ENCODE data around the gene FOLR2.

The FOLR2 gene

DNA sequence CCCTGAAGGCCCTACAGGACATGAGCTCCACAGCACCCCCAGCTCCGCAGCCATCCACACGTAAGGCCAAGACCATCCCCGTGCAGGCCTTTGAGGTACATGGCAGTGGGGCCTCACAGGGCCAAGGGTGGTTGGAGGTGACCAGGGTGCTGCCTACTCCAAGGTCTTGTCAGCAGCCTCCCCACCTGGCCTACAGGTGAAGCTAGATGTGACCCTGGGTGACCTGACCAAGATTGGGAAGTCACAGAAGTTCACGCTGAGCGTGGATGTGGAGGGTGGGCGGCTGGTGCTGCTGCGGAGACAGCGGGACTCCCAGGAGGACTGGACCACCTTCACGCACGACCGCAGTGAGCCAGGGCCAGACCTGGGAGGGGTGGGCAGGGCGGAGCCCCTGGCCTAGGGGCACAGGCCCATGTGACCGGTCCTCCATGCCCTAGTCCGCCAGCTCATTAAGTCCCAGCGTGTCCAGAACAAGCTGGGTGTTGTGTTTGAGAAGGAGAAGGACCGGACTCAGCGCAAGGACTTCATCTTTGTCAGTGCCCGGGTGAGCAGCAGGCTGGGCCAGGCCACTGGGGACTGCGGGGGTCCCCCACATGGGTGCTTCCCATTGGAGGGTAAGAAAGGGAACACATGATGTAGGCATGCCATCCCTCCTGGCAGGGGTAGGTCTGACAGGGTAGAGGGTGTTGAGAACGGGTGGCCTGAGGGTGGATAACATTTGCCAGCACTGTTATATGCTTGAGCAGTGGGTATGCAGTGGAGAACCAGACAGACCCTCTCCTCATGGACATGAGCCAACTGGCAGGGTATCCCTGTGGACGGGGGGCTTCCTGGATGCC, 13.6 kb downstream of the FOLR2 start:
- DNase-seq (ENCODE audit: low read depth), result no peak

DNA sequence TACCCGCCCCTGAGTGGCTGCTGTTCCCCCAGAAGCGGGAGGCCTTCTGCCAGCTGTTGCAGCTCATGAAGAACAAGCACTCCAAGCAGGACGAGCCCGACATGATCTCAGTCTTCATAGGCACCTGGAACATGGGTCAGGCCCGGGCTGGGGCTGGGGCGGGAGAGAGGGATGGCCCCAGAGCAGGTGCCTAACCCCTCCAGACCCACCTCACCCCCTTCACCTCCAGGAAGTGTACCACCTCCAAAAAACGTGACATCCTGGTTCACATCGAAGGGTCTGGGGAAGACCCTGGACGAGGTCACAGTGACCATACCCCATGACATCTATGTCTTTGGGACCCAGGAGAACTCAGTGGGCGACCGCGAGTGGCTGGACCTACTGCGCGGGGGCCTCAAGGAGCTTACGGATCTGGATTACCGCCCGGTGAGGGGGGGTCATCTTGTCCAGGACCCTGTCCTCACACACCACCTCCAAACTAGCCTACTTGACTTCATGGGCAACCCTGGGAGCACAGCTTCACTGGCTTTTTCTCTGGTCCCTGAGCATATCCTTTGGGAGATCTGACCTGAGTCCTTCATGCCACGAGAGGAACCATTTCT, 14.3 kb downstream of the FOLR2 start:
- DNase-seq (ENCODE audit: low read depth), result no peak

DNA sequence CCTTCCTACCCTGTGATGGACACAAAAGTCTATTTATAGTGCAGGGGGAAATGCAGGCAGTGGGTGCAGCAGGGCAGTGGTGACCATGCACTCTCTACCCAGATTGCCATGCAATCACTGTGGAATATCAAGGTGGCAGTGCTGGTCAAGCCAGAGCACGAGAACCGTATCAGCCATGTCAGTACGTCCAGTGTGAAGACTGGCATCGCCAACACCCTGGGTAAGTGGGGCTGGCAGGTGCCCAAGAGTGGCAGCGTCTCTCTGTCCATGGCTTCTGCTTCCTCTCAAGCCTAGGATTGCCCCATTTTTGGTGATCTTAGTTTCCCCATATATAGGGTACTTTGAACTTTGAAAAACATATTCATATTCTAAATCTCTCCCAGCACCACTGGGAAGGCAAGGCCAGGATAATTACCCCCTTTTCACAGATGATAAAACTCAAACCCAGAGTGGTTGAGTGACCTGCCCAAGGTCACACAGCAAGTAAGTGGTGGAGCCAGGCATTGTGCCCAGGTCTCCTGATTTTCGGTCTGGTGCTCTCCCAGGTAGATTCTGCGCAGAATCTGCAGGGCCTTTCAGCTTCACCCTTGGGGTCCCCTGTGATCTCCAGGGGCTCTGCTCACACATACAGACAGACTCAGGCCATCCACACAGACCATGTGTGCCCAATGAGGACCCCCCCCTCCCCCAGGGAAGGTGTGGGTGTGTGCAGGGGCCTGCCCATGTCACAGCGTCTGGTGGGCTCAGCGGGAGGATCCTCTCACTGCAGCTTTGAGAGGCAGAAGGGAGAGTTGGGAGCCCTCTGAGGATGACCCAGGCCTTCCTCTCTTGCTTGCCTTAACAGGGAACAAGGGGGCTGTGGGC, 15.0 kb downstream of the FOLR2 start:
- DNase-seq (ENCODE audit: low read depth), result no peak

DNA sequence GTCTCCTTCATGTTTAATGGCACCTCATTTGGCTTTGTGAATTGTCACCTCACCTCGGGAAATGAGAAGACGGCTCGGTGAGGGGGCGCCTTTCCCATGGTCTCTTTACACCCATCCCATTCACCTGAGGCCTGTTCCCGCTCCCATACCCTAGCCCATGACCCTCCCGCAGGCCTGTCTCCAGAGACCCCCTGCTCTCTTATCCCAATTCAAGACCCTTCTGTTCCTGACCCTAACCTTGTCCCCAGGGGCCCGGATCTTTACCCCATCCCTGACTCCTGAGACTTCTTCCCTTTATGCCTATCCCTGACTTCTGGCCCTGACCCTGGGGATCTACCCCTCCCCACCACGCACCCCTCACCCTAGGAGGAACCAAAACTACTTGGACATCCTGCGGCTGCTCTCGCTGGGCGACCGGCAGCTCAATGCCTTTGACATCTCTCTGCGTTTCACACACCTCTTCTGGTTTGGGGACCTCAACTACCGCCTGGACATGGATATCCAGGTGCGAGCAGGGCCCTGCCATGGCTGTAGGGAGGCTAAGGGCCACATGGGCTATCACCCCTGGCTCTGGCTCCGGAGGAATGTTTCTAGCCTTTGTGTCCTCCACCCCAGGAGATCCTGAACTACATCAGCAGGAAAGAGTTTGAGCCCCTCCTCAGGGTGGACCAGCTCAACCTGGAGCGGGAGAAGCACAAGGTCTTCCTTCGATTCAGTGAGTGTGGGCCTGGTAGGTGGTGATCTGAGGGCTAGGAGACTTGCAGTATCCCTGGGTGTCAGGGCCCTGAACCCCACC, 15.9 kb downstream of the FOLR2 start:
- DNase-seq (ENCODE audit: low read depth), result no peak

DNA sequence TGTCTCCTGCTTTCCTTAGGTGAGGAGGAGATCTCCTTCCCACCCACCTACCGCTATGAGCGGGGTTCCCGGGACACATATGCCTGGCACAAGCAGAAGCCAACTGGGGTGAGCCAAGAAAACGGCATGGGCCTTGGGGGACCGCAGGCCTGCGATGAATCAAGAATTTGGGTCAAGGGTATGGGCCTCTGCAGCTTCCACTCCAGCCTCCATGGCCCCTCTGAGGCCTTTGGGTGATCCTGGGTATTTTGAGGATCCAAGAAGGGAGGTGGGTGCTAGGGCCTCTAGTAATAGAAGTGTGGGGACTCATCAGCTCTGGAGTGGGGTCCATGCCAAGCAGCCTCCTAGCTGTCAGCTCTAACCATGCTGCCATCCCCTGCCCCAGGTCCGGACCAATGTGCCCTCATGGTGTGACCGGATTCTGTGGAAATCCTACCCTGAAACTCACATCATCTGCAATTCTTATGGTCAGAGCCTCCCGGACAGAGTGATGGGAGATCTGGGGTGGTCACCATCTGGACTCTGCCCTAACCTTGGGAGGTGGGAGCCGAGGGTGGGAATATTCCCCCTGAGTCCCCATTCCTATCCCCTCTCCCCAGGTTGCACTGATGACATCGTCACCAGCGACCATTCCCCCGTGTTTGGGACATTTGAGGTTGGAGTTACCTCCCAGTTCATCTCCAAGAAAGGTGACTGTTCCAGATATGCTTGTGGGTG, 16.6 kb downstream of the FOLR2 start:
- no peak for DNase-seq (ENCODE audit: low read depth)

DNA sequence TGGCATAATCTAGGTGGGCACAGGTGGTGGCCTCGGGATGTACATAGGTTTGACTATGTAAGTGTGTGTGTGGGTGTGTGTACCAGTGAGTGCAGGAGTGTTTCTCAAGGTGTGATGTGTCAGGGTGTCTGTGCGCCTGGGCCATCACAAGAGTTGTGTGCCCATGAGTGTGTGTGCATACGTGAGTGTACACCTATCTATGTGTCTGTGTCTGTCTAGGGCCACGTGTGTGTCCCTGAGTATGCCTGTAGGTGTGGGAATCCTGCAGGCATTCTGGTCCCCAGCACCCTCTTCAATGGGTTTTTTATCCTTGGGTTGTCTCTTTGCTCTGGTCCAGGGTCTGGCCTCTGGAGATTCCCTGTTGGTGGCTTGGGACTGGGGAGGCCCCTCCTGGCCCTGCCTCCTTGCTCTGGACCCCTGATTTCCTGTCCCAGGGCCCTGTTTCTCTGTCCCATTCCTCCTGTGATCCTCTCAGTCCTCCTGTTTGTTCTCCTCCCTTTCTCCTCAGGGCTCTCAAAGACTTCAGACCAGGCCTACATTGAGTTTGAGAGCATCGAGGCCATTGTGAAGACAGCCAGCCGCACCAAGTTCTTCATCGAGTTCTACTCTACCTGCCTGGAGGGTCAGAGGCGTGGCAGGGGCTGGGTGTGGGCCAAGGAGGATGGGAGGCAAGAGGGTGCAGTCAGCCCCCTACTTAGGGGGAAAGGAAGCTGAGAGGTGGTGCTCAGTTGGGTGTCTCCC, 17.3 kb downstream of the FOLR2 start:
- DNase-seq (ENCODE audit: low read depth), result no peak

DNA sequence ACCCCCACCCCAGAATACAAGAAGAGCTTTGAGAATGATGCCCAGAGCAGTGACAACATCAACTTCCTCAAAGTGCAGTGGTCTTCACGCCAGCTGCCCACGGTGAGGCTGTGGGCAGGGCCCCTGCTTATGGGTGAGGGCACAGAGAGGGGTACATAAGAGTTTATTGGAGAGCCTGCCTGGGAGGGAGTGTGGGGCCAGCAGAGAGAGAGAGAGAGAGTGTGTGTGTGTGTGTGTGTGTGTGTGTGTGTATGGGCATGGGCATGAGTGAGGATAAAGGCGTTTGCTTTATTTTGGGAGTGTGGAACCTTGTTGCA, 17.9 kb downstream of the FOLR2 start:
- DNase-seq (ENCODE audit: low read depth), result no peak

DNA sequence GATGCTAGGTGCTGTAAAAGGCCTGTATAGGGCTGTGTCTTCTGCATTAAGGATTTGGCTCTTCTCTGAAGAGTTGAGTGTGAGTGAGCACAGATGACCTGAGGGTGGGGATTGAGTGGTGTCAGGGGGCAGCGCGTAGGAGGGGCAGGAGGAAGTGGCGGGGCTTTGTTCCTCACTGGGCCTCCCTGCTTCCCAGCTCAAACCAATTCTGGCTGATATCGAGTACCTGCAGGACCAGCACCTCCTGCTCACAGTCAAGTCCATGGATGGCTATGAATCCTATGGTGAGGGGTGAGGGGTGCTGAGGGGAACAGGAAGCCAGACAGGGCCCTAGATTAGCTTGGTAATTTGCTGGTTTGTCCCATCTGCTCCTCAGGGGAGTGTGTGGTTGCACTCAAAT, 18.3 kb downstream of the FOLR2 start:
- DNase-seq (ENCODE audit: low read depth), result no peak

DNA sequence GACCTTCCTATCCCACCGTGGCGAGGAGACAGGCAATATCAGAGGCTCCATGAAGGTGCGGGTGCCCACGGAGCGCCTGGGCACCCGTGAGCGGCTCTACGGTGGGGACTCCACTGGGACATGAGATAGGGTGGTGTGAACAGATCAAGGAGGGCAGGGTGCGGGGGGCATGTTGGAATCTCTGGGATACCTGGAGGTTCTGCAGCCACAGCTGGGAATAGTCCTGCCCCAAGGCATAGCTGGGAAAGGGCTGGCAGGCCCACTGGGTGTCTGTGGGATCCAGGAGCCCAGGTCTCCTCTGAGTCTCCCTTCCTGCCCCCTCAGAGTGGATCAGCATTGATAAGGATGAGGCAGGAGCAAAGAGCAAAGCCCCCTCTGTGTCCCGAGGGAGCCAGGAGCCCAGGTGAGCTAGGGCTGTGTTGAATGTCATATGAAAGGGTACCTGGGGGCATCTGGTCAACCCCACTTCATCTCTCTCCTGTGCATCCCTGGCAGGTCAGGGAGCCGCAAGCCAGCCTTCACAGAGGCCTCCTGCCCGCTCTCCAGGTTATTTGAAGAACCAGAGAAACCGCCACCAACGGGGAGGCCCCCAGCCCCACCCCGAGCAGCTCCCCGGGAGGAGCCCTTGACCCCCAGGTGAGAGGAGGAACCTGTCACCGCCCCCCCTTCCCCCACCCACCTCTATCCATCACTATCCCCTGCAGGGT, 18.9 kb downstream of the FOLR2 start:
- DNase-seq (ENCODE audit: low read depth), result no peak

DNA sequence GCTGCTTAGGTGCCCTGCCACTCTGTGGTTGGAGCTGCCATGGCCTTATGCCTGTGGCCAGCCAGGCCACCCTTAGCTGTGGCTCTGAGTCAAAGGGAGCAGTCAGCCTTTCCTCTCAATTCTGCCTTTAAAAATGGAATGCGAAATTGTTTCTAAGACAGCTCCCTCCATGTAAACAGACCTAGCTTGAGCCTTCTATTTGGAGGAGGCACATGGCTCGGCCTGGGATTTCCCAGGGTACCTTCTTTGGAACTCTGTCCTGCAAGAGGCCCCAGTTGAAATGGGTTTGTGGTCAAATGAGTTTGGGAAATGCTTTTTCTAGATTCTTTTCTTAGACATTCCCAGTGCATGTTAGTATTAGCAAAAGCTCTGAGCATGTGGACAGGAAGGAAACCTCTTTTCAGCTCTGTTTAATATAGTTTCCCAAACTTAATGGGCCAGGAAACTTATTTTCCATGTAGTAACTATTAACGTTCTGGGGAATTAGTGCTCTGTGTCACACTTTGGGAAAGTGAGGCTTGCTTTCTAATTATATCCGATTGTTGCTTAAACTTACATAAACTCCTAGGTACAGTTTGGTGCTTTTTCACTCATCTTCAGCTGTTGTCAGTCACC, 19.6 kb downstream of the FOLR2 start:
- no peak for DNase-seq (ENCODE audit: low read depth)

DNA sequence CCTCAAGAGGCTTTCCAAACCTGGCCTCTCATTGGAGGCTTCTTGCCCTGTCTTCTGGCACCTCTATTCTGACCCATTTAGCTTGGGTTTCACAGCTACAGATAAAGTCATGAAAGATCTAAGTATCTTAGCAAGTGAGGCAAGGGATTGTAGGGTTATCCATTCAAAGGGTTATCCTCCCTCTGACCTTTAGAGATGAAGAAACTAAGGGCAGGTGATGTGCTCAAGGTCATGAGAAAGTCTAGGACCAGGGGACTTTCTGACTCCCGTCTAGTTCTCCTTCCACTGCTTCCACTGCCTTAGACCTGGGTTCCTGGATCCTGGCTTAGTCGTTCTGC, 20.1 kb downstream of the FOLR2 start:
- DNase-seq (ENCODE audit: low read depth), result no peak

DNA sequence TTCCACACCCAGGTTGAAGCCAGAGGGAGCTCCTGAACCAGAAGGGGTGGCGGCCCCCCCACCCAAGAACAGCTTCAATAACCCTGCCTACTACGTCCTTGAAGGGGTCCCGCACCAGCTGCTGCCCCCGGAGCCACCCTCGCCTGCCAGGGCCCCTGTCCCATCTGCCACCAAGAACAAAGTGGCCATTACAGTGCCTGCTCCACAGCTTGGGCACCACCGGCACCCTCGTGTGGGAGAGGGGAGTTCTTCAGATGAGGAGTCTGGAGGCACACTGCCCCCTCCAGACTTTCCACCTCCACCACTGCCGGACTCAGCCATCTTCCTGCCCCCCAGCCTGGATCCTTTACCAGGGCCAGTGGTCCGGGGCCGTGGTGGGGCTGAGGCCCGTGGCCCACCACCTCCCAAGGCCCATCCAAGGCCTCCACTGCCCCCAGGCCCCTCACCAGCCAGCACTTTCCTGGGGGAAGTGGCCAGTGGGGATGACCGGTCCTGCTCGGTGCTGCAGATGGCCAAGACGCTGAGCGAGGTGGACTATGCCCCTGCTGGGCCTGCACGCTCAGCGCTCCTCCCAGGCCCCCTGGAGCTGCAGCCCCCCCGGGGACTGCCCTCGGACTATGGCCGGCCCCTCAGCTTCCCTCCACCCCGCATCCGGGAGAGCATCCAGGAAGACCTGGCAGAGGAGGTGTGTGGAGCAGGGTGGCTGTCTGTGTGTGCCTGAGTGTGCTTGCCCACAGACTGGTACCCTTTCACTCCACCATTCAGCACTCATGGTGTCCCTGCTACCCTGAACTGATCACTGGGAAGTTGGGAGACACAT, 20.7 kb downstream of the FOLR2 start:
- DNase-seq (ENCODE audit: low read depth), result no peak

DNA sequence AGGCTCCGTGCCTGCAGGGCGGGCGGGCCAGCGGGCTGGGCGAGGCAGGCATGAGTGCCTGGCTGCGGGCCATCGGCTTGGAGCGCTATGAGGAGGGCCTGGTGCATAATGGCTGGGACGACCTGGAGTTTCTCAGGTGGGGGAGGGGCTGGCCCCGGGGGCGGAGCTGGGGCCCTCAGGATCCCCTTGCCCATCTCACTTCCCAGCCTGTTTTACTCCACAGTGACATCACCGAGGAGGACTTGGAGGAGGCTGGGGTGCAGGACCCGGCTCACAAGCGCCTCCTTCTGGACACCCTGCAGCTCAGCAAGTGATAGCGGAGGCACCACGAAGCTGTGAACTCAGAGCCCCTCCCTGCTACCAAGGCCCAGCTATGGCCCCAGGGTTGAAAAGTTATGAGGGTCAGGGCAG, 21.5 kb downstream of the FOLR2 start:
- no peak for DNase-seq (ENCODE audit: low read depth)

DNA sequence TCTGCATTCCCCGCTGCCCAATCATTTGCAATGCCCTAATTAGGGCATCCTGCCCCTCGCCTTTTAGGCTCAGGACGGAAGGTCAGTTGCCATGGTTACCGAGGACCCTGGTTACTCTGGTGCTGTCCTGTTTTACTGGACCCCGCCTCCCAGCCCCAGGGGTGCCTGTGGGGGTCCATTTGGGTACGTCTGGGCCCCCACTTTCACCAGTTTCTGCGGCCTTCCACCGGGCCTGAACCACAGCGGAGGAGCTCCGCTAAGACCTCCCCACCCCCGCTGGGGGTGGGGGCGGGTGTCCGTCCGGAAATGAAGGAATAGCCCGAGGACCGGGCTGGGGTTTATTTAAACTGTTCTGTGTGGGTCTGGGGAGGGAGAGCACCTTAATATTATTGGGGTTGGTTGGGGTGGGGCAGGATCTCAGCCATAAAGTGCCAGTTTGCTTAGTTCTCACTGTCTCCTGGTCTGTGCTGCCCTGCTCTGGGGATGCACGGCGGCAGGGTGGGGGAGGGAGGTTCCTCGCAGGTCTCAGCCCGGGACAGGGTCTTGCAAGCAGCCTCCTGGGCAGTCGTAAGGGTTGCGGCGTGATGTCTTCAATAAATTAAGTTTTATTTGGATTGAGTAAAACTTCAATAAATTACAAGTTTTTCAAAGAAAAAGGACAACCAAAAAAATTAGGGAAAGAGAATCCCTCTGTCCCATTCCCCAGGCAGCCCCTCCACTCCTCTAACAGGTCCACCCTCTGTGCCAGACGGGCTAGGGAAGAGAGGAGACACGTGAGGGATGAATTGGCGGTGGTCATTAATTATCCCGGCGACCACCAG, 22.1 kb downstream of the FOLR2 start:
- no peak for DNase-seq (ENCODE audit: low read depth)

DNA sequence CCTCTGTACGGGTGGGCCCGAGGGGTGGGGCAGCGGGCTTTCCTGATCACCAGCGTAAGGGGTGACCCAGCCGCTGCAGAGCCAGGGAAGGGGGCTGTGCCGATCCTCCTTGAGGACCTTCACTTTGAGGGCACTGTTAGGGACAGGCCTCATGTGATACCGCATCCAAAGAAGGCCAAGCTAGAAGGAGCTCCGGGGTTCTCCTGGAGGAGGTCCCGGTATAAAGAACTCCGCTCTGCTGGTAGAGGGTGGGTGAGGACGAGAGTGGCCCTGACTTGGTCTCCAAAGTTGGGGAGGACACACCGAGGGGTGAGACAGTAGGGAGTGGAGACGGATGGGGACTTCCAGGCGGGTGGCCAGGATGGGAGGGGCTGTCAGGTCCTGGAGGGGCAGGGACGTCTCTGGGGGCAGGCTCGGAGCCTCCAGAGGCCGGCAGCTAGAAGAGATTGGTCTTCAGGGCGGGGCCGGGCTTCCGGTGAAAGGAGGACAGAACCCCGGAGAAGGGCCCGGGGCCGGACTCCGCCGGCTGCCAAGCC, 22.8 kb downstream of the FOLR2 start:
- DNase-seq (ENCODE audit: low read depth), result no peak

DNA sequence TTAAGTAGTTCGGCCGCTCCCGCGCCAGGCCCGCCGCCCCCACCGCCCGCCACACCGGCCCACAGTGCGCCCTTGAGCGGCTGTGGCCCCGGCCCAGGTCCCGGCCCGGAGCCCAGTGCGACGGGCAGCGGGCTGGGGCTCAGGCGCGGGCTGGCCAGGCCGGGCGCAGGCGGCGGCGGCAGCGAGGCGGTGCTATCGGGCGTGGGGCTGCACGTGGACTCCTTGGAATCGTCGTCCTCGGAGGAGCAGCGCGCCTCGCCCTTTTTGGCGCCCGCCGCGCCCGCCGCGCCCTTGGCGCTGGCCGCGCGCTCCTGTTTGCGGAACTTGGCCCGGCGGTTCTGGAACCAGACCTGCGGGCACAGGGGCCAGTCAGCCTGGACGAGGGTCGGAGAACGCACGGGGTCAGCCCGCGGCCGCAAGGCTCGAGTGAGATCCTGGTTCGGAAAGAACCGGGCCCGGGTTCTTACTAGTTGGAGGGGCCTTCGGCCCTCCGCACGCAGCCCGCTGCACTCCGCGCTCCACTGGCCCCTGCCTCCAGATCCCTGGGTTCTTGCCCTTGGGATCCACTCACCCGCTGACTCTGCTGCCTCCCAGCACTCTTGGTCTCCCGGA, 23.4 kb downstream of the FOLR2 start:
- no peak for DNase-seq (ENCODE audit: low read depth)

Data from activated T-cell treated with anti-CD3 and anti-CD28 coated beads for 24 hours (primary cell).